ENCODE measurements around the gene PTGFR.

Gene PTGFR

DNA sequence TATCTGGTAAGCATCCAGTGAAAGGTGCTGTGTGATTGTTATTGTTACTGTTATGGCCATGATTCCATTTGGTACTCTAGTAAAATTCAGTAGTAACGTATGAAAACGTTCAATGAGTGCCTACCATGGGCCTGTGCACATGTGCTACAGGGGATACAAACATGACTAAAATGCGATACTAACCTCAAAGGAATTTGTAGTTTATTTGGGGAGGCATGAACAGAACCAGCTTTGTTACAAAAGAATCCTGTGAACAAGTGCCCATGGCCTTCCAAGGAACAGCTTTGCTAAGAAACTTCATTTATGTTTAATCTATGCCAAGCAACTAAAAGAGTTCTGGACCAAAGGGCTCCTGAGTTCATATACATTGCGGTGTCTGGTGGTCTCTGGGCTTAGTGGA is 28.7 kb downstream of the PTGFR start:
- POLR2A ChIA-PET = no interaction called here
- TF ChIP-seq ZFP69B (tag by site-specific recombination; IDR thresholded peaks at IDR 0.05) = no peak
- no peaks in the 10 kb centered on the region for H3K4me1 ChIP-seq (ENCODE audit: control insufficient read depth, insufficient read depth, low read length)
- H3K36me3 ChIP-seq (ENCODE audit: control insufficient read depth in 2 of 2, insufficient read depth in 1 of 2, low read length in 2 of 2) = no peaks in the 10 kb centered on the region
- H3K9me3 ChIP-seq (ENCODE audit: control insufficient read depth, insufficient read depth, low read depth, low read length) = no peaks in the 10 kb centered on the region
- CTCF ChIA-PET = interaction anchor here (0.6 kb wide), 1 partner anchor 16 kb away, joined by 3 read pairs; no protein-coding TSS in a partner anchor
- no peak overlapping the region for H3K27ac ChIP-seq (ENCODE audit: extremely low read depth, low read depth, low read length)
- H3K4me3 ChIP-seq (ENCODE audit: low read depth, low read length) = no peak overlapping the region

DNA sequence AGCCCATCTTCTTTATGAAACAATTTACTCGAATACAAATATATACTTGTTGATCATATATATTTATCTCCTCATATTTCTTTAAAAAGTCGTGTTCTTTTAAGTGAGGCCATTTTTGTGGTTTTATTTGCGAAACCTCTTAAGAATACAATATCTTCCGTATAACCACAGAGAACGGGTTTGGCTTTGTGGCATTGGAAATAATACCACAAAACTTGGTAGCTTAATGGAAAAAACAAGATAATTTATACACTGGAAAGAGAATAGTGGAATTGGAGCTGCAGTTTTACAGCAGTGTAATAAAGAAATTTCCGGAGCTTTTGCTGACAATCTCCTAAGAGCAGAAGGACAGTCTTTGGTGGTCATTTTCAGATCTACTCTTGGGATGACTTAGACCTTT is 29.4 kb downstream of the PTGFR start:
- no peaks in the 10 kb centered on the region for H3K9me3 ChIP-seq (ENCODE audit: control insufficient read depth, insufficient read depth, low read depth, low read length)
- CTCF ChIA-PET = no interaction called here
- no peak overlapping the region for H3K4me3 ChIP-seq (ENCODE audit: low read depth, low read length)
- H3K4me1 ChIP-seq (ENCODE audit: control insufficient read depth, insufficient read depth, low read length) = no peaks in the 10 kb centered on the region
- POLR2A ChIA-PET = no interaction called here
- no peak overlapping the region for H3K27ac ChIP-seq (ENCODE audit: extremely low read depth, low read depth, low read length)
- no peak for TF ChIP-seq ZNF311 (tag by site-specific recombination; IDR thresholded peaks at IDR 0.05; ENCODE audit: borderline replicate concordance)
- TF ChIP-seq, protein P1, sequence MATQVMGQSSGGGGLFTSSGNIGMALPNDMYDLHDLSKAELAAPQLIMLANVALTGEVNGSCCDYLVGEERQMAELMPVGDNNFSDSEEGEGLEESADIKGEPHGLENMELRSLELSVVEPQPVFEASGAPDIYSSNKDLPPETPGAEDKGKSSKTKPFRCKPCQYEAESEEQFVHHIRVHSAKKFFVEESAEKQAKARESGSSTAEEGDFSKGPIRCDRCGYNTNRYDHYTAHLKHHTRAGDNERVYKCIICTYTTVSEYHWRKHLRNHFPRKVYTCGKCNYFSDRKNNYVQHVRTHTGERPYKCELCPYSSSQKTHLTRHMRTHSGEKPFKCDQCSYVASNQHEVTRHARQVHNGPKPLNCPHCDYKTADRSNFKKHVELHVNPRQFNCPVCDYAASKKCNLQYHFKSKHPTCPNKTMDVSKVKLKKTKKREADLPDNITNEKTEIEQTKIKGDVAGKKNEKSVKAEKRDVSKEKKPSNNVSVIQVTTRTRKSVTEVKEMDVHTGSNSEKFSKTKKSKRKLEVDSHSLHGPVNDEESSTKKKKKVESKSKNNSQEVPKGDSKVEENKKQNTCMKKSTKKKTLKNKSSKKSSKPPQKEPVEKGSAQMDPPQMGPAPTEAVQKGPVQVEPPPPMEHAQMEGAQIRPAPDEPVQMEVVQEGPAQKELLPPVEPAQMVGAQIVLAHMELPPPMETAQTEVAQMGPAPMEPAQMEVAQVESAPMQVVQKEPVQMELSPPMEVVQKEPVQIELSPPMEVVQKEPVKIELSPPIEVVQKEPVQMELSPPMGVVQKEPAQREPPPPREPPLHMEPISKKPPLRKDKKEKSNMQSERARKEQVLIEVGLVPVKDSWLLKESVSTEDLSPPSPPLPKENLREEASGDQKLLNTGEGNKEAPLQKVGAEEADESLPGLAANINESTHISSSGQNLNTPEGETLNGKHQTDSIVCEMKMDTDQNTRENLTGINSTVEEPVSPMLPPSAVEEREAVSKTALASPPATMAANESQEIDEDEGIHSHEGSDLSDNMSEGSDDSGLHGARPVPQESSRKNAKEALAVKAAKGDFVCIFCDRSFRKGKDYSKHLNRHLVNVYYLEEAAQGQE (tag by site-specific recombination; IDR thresholded peaks at IDR 0.05) = no peak
- no peak for TF ChIP-seq GLI4 (tag by site-specific recombination; IDR thresholded peaks at IDR 0.05)
- no peak for TF ChIP-seq ZNF571 (tag by site-specific recombination; IDR thresholded peaks at IDR 0.05)
- no peak for TF ChIP-seq ZNF707 (tag by site-specific recombination; IDR thresholded peaks at IDR 0.05)
- TF ChIP-seq, protein P2, sequence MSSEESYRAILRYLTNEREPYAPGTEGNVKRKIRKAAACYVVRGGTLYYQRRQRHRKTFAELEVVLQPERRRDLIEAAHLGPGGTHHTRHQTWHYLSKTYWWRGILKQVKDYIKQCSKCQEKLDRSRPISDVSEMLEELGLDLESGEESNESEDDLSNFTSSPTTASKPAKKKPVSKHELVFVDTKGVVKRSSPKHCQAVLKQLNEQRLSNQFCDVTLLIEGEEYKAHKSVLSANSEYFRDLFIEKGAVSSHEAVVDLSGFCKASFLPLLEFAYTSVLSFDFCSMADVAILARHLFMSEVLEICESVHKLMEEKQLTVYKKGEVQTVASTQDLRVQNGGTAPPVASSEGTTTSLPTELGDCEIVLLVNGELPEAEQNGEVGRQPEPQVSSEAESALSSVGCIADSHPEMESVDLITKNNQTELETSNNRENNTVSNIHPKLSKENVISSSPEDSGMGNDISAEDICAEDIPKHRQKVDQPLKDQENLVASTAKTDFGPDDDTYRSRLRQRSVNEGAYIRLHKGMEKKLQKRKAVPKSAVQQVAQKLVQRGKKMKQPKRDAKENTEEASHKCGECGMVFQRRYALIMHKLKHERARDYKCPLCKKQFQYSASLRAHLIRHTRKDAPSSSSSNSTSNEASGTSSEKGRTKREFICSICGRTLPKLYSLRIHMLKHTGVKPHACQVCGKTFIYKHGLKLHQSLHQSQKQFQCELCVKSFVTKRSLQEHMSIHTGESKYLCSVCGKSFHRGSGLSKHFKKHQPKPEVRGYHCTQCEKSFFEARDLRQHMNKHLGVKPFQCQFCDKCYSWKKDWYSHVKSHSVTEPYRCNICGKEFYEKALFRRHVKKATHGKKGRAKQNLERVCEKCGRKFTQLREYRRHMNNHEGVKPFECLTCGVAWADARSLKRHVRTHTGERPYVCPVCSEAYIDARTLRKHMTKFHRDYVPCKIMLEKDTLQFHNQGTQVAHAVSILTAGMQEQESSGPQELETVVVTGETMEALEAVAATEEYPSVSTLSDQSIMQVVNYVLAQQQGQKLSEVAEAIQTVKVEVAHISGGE (tag by site-specific recombination; conservative IDR thresholded peaks at IDR 0.05; ENCODE audit: low read depth) = no peak
- no peak for TF ChIP-seq ZNF416 (tag by site-specific recombination; IDR thresholded peaks at IDR 0.05)
- TF ChIP-seq MZF1 (tag by site-specific recombination; IDR thresholded peaks at IDR 0.05; ENCODE audit: borderline replicate concordance) = no peak
- no peak for TF ChIP-seq ZNF664 (tag by site-specific recombination; IDR thresholded peaks at IDR 0.05)
- no peak for TF ChIP-seq ZNF449 (tag by site-specific recombination; IDR thresholded peaks at IDR 0.05)
- no peak for TF ChIP-seq ZIC2 (tag by site-specific recombination; IDR thresholded peaks at IDR 0.05)
- TF ChIP-seq ZNF223 (tag by site-specific recombination; IDR thresholded peaks at IDR 0.05) = no peak
- TF ChIP-seq ZNF341 (tag by site-specific recombination; IDR thresholded peaks at IDR 0.05; ENCODE audit: low read depth) = no peak
- no peak for TF ChIP-seq ZNF16 (tag by site-specific recombination; IDR thresholded peaks at IDR 0.05; ENCODE audit: low read depth)
- no peaks in the 10 kb centered on the region for H3K36me3 ChIP-seq (ENCODE audit: control insufficient read depth in 2 of 2, insufficient read depth in 1 of 2, low read length in 2 of 2)

Data from HEK293 (cell line).